ENCODE results near the gene MAP2K5.

The MAP2K5 gene

GRCh38 chr15:67521783-67522568 lies 20.5 kb upstream of the MAP2K5 start:
- DNase-seq, result no peak

DNA sequence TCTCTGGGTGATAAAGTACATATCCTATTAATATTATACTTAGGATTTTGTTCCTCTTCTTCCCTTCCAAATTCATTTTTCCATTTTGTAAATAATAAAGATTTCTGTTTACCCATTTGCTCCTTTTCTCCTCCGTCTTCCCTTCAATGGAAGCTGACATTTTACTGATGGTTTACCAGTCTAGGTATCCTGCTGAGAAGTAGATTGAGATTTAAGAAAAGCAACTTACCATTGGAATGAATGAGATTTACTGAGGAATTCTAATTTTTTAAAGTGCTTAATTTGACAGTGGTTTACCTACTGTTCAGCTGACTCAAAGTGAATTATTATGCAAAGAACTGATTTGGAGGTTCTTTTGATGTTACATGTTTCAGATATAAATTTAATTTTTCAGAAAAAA lies 19.2 kb upstream of the MAP2K5 start:
- no peak for DNase-seq

- DNase-seq, result no peak
Observed at GRCh38 chr15:67524235-67524634, 18.3 kb upstream of the MAP2K5 start.

GRCh38 chr15:67528513-67528912 lies 14.0 kb upstream of the MAP2K5 start:
- no peak for DNase-seq

DNA sequence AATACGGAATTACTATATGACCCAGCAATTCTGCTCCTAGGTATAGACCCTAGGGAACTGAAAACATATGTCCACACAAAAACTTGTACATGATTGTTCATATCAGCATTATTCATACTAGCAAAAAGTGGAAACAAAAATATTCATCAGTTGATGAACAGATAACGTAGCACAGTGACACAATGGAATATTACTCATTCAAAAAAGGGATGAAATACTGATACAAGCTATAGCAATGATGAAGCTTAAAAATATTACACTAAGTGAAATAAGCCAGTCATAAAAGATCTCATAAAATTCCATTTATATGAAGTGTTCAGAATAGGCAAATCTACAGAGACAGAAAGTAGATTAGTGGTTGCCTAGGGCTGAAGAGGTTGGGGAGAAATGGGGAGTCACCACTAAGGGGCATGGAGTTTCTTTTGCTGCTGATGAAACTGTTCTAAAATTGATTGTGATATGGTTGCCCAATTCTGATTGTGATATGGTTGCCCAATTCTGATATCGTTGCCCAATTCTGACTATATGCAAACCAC lies 11.1 kb upstream of the MAP2K5 start:
- no peak for DNase-seq

- DNase-seq, result no peak
Observed at GRCh38 chr15:67533873-67534272, 8.6 kb upstream of the MAP2K5 start.

- no peak for DNase-seq
Observed at GRCh38 chr15:67534360-67534759, 8.1 kb upstream of the MAP2K5 start.

DNA sequence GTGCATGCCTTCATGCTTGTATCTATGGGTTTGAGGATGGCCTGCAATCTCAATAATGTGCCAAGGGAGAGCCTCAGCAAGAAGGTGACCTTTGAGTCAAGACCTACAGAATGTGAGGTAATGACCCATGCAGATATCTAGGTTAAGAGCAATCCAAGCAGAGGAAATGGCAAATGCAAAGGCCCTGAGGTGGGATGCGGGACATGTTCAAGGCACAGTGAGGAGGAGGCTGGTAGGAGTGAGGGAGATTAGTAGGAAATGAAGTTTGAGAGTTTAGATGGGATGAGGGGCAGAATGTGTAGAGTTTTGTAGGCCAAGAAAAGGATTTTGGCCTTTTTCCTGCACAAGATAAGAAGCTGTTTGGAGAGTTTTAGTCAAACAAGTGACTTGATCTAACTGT lies 4.7 kb upstream of the MAP2K5 start:
- no peak for DNase-seq

- DNase-seq, result no peak
Observed at GRCh38 chr15:67543348-67543718, 830 bp downstream of the MAP2K5 start.

DNA sequence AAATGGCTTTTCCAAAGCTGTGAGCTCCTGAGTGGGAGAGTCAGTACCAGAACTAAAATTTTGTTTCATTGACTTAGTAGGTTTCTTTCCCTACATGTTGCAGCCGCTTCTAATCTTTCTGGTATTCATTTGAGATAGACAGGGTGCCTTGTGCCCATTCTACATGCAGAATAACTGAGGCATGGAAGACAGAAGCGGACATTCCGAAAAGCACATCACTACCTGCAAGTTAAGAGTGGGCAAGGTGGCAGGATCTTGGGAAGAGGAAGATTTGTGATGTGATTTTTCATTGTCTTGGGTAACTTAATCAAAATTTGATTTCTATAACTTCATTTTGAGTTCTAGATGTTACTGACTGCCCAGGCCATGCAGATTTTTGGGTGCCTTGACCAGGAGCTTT lies 2.0 kb downstream of the MAP2K5 start:
- no peak for DNase-seq

DNA sequence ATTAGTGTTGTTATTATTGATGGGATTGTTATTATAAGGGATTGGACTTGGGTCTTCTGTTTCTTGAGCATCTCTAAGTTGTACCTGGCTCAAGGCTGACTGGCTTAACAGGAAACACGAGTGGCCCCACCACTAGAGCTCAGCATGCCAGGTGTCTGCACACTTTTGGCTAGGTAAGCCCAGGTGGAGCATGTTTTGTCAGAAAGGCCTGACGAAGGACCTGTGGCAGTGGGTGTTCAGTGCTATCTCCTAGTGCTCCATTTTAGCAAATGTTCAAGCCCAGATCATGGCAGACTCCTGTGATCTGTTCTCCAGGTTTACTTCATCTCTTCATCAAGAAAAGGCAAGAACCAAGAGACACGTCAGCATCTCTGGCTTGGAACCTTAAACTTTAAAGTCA lies 3.4 kb downstream of the MAP2K5 start:
- no peak for DNase-seq

DNA sequence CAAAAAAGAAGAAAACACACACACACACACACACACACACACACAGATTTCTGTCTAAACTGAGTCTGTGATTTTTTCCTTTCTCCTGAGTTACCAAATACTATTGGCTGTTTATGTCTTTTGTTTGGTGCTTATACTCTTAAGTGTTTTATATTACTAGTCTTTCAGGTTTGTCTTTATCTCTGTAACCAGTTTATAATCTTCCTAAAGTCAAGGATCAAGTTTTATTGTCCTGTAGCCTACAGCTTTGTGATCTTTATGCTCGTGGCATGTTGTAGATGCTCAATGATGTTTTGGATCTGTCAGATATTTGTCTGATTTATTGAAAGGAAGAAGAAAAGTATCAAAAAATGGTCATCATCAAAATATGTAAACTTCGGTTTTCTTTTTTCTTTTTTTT lies 4.6 kb downstream of the MAP2K5 start:
- DNase-seq, result no peak

- DNase-seq, result no peak
Observed at GRCh38 chr15:67547836-67548235, 5.3 kb downstream of the MAP2K5 start.

DNA sequence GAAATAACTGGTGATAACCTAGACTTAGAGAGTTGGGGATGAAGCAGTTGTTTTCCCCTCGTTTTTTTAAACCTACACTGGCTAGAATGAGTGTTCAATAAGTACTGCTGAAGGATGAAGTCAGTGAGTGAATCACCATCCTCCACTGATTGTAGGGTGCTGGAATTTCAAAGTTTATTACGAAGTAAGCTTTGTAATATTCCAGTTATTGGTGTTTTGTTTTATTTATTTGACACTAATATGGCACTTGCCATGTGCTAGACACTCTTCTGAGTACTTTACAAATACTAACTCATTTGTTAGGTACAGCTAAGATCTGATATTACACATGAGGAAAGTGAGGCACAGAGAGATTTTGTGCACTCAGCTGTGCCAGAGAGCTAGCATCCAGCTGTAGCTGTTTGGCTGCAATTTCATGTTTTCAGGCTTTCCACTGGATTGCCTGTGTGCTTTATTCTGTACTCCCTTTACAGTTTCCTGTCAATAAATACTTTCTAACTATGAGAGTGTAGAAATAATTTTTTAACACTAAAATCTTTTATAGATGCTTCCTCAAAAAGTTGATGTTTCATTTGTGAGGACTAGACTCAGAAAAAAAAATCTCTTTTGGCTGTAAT lies 5.8 kb downstream of the MAP2K5 start:
- no peak for DNase-seq

DNA sequence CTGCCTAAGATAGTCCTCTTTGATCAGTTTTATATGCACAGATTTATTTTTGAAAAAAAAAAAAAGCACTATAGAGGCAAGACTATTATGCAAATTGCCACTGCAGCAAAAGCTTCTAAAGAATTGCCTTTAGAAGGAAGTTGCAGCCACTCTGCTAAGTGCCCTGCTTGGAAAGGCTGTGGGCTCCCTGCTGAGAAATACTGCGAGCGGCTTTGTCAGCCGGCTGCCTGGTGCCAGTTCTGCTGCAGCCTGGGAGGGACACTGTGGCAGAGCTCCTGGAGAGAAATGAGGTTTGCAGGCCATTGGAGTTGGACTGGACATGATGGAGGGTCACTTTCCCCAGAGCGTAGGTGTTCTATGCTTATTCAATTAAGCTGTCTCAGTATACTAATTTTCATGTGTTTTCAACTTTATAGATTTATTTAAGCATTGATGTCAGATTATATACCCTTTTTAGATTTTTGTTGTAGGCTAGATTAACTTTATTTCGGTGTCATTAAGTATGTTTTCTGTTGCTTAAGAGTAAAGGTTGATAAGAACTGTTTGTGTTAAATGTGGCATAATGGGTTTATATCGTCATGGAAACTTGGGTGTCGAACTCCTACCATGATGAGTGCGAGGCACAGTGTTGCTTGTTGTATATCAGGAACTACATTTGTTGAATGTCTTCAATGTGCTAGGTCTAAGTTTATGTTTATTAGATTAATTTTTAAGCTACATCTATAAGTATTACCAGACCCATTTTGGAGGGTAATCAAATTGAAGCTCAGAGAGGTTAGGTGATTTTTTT lies 6.6 kb downstream of the MAP2K5 start:
- DNase-seq, result no peak

DNA sequence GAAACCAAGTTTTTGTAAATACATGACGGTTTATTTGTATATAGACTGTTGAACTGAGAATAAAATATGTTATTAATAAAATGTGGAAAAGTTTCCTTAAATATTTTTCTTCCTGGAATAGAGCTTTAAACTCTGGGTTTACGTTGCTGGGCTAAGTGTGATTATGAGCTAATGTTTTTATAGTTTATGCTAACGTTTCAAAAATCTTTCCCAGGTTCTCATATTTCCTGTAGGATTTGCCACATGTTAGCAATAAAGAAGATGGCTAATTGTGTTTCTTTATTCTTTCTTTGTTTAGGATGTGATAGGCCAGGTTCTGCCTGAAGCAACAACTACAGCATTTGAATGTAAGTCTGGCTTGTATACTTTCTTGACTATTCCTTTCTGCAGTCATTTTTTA lies 7.2 kb downstream of the MAP2K5 start:
- DNase-seq, result no peak

GRCh38 chr15:67550522-67550921 lies 8.0 kb downstream of the MAP2K5 start:
- no peak for DNase-seq

- DNase-seq, result no peak
Observed at GRCh38 chr15:67551207-67551743, 8.8 kb downstream of the MAP2K5 start.

DNA sequence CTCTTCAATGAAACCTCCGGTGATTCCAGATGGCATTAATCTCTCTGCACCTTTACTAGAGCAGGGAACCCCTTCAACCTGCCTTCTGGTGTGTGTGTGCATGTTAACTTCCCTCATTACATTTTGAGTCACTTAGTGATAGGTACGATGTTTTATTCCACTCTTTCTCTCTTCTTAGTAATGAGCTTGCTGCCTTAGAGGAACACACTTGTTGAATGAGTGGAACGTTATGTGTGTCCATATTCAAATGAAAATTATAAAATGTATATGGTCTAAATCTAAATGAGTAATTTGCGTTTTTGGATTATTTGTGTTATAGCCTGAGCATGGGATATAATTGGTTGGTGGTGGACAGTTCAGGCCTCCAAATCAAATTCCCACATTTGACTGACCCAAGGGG lies 12.1 kb downstream of the MAP2K5 start:
- DNase-seq, result no peak

DNA sequence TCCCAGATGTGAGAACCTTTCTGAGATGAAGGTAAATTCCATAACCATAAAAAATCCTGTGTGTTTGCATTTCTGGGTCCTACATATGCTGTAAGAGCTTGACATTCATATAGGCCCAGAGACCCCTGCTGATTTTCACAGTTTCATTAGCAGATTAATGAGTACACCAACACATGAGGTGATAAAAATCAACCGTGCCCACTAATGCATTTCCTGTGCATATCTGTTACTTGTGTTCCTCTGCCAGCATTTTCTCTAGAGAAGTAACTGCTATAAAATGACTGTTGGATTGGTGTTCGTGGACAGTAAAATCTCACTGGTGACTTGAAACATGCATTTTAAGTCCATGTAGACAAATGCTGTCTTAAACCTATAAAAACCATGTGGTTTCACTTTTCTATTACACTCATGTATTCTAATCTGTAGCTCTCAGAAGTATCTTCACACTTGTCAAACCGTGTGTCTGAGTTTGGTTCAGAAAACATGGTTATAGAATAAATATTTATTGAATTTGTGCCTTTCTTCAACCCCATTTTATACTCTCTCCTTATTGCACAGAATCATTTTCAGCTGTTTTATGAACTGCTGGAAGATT lies 14.6 kb downstream of the MAP2K5 start:
- no peak for DNase-seq

DNA sequence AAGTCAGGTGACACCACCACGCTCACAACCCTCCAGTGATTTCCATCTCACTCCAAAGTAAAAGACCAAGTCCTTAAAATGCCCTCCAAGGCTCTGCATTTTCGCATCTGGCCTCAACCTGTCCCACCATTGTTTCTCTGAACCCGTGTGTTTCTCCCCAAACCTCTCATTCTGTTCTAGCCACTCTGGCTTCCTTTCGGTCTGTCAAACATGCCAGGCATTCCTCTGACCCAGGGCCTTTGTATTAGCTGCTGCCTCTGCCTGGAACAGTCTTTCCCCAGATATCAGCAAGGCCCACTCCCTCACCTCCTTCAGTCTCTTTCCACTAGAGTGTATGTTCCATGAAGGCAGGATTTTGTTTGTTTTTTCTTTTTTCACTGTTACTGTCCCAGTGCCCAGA lies 16.0 kb downstream of the MAP2K5 start:
- no peak for DNase-seq

- DNase-seq, result no peak
Observed at GRCh38 chr15:67559158-67559557, 16.7 kb downstream of the MAP2K5 start.

- no peak for DNase-seq
Observed at GRCh38 chr15:67559576-67559975, 17.1 kb downstream of the MAP2K5 start.
